NCI-H1417 (cell line): Measurements from ENCODE around the gene DNAH2.

Experiments used
- DNase-seq, 3 experiments: peaks; one replicate each; lab custom pipeline; 2025; lab: John Stamatoyannopoulos, UW

The DNAH2 gene

DNA sequence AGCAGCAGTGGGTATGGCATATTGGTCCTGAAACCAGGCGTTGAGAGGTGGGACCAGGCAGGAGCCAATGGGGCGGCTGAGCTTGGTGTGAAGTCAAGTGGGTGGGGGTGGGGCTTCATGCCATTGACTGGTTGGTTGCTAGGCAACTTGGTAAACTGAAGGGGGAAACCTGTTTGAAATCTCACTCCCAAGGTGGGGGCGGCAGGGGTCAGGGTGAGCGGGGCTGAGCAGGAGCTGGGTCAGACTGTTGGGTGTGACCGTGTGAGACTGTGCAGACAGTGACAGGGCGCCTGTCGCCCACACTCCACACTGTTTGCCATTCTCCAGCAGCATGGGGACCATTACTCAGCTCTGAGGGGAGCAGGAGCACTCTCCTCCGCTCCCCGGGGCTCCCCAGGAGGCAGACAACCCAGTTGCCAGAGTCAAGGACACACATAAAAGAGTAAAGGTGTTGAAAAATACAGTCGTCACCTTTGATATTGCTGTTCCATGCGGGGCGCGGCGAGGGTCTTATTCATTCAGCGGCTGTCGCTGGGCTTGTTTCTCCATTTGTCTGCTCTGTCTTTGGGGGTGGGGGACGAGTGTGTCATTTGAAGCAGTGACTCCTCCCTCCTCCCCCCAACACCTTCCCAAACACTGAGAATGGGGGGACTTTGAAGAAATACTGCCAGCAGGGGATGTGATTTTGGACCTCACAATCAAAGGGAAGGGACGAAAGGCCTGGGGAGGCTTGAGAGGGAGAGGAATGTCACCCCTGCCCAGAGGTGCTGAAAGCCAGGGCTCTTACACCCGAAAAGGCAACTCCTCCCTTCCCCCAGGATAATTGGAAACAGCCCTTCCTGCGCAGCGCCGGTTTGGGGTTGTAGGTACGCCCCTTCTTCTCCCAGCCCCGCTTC is 13.7 kb upstream of the DNAH2 start:
- peak; percentile 62 to 89 (median 71) for DNase-seq

DNA sequence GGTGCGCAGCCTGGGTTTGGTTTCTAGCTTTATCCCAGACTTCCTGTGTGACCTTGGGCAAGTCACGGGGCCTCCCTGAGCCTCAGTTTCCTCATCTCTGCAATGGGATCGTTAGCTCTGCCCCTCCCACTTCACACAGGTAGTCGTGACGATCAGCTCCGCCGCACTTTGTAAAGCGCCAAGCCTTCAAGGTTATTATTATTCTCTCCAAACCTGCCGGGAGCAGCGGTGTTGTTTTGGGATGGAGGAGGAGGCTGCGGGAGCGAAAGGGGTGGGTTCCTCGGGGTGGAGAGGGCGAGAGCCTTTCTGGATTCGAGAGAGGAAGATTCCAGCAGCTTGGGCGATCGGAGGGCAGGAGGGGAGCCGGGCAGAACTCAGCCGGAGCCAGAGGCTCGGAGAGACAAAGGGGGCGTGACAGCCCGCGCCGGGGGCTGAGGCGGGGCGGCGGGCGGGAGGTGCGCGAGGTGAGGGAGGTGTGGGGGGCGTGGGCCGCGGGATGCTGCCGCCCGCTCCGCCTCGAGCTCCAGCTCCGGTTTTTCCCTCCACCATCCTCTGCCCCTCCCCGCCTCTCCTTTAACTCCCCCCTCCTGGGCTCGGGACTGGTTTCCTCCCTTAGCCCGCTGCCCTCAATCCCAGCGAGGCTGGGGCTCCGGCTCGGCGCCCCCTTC is 12.8 kb upstream of the DNAH2 start, which contains the start of gene EFNB3:
EFNB3 (plus strand) TSS at position 602 of the 668 bp plus-strand sequence. CDS start 397 bp downstream, outside the sequence.
- DNase-seq = peak; percentile 50 to 77 (median 67)

DNA sequence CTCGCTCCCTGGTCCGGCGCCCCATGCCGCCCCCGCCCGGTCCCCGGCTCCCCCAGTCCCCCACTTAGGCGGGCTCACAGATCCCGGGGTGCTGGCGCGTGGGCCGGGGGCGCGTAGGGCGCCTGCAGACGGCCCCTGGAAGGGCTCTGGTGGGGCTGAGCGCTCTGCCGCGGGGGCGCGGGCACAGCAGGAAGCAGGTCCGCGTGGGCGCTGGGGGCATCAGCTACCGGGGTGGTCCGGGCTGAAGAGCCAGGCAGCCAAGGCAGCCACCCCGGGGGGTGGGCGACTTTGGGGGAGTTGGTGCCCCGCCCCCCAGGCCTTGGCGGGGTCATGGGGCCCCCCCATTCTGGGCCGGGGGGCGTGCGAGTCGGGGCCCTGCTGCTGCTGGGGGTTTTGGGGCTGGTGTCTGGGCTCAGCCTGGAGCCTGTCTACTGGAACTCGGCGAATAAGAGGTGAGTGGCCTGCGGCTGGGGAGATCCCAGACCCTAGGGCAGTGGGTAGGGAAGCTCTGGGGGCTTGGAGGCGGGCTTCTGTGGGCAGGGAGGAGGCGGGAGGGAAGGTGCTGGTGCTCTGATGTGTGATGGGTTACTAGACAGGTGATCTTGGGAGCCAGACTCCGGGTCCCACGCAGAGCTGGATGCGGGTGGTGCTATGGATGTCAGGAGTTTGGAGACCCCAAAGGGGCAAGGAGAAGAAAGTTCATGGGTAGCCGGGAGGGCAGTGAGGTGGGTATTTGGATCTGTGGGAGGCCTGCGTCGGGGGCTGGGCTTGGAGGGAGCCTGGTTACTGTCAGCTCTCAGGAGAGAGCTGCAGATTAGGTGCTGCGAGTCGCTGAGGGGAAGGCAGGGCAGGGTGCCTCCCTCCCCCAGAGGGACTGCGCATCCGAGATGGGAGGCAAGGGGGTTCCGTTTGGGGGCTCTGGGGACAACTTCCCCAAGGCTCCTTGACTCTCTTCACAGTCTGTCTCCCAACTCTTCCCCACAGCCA is 12.0 kb upstream of the DNAH2 start:
- DNase-seq = peak in 1 of 3 experiments; percentile 10

DNA sequence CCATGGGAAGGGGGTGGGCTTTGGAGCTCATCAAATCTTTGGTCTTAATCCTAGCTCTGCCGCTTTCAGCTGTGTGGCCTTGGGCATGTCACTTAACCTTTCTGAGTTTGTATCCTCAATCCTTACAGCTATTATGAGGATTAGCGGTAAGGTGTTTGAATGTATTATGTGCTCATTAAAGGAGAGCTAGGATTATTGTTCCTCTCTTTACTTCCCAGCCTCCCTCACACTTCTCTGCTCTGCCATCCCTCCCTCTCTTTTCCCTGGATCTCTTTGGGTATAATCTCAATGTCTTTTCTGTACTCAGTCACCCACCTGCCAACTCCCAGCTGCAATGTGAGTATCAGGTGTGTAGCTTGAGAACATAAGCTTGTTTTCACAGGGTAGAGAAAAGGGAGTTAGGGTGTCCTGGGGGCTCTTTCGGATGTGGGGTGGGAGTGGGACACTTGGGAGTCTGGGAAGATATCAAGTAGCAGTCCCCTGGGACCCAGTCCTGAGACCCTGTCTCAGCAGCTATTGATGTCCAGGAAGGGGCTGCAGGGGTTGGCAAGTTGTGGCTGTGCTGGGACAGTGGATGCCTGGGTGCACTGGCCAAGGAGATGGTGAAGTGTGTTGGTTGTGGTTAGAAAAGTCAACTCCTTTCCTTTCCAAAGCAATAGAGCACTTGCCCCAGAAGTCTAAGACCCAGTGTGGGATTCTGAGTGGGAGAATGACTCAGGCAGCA is 10.8 kb upstream of the DNAH2 start:
- no peak for DNase-seq

DNA sequence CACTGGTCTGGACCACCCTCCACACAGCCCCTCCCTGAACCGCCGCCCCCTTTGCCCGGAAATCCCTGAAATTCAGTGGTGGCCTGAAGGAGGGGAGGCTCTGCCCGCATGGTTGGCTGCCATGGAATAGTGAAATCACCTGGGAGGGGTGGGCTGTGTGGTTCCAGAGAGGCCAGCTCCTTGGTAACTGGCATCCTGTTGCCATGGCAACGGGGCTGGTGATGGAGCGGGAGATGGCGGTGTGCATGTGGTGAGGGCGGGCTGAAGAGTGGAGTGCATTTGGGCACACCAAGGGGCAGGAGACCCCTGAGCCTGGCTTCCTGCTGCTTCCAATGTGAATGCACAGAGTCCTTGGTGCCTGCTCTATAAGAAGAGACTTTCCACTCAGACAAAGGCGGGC is 10.1 kb upstream of the DNAH2 start:
- DNase-seq = peak in 2 of 3 experiments; percentile 27 to 67

DNA sequence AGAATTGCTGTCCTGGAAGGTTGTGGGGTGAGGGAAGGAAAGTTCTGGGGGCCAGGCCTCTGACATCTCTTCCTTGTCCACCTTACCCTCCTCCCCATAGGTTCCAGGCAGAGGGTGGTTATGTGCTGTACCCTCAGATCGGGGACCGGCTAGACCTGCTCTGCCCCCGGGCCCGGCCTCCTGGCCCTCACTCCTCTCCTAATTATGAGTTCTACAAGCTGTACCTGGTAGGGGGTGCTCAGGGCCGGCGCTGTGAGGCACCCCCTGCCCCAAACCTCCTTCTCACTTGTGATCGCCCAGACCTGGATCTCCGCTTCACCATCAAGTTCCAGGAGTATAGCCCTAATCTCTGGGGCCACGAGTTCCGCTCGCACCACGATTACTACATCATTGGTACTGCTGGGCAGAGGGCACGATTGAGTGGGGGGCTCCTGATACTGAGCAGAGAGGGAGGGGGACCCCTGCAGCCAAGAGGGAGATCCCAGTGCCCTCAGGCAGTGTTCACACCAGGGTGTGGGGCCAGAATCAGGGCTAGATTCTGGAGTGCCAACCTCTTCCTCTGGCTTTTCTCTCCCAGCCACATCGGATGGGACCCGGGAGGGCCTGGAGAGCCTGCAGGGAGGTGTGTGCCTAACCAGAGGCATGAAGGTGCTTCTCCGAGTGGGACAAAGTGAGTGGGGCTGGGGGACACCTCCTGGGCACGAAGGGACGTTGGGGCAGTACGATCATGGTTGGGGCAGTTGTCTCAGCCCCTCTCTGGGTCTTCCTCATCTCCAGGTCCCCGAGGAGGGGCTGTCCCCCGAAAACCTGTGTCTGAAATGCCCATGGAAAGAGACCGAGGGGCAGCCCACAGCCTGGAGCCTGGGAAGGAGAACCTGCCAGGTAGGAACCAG is 9.4 kb upstream of the DNAH2 start:
- DNase-seq = no peak

DNA sequence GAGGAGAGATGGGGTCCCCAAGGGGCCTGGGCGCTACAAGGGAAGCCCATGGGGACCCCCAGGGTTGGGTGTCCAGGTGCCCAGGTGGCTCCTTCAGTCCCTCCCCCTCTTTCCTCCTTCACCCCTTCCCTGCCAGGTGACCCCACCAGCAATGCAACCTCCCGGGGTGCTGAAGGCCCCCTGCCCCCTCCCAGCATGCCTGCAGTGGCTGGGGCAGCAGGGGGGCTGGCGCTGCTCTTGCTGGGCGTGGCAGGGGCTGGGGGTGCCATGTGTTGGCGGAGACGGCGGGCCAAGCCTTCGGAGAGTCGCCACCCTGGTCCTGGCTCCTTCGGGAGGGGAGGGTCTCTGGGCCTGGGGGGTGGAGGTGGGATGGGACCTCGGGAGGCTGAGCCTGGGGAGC is 8.5 kb upstream of the DNAH2 start:
- DNase-seq = no peak

DNA sequence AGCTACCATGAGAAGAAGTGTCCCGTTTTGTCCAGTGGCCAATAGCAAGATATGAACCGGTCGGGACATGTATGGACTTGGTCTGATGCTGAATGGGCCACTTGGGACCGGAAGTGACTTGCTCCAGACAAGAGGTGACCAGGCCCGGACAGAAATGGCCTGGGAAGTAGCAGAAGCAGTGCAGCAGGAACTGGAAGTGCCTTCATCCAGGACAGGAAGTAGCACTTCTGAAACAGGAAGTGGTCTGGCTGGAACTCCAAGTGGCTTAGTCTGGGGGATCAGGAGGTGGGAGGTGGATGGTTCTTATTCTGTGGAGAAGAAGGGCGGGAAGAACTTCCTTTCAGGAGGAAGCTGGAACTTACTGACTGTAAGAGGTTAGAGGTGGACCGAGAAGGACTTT is 7.2 kb upstream of the DNAH2 start:
- DNase-seq = no peak

DNA sequence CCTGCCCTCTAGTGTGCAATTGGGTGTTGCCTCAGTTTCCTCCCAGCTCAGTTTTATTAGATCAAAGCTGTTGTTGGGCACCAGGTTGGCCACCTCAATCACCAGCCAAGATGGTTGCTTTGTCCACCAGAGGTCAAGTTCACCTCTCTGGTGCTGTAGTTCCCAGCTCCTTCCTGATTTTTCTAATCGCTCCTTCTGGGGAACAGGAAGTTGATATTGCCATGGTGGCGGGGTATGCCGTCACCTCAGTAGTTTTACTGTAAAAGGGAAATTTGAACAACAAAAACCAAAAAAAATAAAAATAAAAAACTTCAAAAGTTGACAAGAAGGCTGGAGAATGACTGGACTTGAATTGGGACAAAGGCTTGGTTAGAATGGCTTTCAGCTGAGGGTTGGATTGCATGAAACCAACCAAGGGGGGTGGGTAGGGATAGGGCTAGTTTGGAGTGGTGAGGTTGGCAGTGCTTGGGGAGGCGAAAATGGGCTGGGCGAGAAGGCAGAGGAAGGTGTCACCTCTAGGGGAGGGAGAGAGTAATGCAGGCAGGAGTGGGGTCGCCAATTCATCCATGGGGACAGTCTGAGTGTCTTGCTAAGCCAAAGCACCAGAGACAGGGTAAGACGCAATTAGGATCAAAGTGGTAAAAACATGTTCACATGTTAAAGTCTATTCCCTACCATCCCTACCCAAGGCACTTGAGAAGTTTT is 6.3 kb upstream of the DNAH2 start:
- DNase-seq = peak in 1 of 3 experiments; percentile 9

DNA sequence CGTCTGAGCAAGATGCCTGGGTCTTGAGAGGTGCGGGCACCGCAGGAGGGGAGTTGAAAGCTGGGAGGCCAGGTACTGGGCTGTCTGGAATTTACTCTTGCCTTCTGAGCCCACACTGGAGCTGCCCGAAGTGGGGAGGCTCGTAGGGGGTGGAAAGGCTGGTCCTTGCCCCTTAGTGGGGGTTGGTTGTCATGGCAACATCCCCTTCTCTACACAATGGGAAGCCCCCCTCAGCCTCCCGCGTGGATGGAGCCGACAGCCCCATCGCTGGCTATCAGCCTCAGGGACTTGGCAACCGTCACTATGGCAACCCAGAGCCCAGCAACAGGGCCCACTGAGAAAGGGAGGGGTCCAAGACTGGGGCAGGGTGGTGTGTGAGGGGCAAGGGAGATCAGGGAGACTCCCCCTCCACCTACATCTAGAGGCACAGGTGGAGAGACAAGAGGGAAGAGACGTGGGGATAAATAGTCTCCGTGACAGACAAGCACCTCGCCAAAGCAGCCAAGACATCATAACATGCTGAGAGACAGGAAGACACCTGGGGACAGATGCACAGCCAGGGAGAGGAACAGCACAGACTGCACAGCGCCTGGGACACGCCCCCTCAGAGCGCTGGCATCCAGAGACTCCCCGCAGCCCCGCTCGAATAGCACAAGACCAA is 5.3 kb upstream of the DNAH2 start:
- DNase-seq = peak in 2 of 3 experiments; percentile 67 to 79

DNA sequence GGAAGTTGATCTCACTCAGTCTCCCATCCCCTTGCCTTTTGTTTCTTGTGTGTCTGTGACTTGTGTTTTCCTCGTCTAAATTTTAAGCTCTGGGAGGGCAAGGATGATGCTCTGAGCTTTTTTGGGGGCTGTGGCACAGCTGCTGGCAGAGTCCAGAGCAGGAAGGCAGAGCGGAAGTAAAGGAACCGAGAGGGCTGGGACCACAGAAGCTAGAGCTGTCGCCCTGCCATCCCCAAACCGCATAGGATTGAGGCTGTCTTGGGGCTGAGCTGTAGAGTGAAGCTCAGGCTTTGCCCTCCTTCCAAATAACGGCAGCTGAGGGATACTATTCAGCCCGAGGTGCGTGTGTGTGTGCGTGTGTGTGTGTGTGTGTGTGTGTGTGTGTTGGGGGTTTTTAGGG is 3.8 kb upstream of the DNAH2 start:
- DNase-seq = no peak

DNA sequence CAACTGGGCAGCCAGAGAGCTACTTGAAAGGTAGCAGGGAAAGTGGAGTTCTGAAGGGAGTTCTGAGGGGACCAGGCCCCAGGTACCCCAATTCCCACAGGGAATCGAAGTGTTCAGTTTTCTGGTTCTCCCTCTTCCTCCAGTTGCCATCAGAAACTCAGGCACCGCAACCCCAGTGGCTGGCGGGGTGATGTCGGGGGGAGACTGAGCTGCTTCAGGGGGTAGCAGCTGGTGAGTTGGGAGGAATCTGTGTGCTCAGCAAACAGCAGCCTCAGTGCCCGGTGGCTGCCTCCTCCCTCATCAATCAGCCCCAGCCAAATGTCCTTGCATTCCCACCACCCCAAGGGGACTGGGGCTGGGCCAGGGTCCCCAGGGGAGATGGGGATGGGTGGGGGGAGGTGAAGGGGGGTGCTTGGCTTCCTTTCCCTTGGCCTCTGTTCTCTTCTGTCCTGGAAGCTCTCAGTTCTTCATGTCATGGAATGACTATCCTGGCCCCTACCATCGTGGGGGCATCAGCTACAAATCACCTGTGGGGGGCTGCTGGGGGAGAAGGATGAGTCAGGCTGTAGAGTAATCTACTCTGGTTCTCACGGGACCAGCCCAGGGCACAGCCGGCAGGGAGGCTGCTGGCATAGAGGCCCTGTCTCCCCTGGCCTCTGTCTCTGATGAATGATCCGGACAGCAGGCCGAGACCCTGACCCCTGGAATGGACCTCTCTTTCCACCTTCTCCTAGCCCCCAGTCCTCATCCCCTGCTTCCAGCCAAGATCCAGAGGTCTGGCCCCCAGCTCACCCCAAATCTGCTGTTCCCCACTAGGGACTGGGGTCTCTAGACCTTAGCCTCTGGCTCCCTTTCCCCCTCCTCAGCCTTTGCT is 2.6 kb upstream of the DNAH2 start:
- DNase-seq = no peak

DNA sequence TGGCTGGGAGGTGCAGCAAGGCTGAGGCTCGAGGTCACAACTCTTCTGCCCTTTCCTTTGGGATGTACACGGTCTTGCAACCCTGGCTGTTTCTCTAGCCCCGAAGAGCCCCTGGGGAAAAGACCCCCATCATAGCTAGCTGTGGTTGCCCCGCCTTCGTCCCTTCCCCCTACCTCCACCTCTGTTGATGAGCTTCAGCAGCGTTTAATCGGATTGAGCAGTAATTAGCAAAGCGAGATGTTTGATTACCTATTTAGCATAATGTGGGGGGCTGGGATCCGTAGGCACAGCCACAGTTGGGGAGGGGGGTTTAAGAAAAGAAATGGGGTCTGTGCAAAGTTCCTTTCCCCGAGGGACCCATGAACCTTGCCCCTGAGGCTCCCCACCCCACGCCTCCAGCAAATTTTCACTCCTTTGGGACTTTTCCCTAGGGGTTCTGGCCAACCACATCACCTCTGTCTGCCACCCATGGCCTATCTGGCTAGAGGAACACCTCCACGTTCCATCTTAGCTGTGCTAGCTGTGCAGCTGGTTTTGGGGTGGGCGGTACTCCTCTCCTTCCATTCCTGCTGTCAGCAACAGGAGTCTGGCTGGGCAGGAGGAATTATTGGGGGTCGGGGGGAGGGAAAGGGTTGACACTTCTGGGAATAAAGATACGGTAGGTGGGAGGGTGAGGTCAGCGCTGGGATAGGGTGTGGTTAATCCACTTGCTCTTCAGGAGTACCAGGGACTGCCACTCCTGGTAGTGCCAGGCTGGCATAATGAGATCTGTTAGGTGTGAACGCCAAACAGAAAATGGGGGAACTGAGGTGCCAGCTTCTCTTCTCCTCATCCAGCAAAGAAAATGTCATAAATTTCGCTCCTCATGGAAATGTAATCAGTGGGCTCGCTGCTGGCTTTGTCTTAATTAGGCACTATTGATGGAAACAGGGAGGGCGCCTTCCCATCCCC is 1.3 kb upstream of the DNAH2 start:
- peak in 1 of 3 experiments; percentile 53 for DNase-seq

DNA sequence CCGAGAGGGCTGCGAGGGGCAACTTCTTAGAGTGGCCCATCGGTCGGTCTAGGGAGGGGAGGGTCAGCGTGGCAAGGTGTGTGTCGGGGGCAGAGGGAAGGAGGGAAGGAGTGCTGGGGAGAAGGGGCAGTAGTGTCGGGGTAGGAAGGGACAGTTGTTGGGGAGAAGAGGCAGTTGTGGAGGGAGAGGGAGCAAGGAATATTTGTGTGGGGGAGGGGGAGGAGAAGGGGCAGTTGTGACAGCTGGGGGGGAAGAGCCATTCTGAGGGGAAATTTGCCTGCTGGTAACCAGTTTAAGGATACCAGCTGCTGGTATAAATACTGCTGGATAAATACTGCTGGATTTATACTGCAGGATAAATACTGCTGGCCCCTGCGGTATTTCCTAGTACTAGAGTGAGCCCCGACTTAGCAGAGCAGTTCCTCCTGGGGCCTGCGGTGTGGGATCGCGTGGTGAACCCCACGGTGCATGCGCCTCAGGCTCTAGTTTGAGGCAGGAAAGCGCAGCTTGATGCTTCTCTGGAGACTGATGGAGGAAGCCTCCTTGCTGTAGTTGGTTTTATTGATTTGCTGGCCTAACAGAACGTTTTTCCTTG is 309 bp downstream of the DNAH2 start:
- DNase-seq = peak in 2 of 3 experiments; percentile 48 to 58

DNA sequence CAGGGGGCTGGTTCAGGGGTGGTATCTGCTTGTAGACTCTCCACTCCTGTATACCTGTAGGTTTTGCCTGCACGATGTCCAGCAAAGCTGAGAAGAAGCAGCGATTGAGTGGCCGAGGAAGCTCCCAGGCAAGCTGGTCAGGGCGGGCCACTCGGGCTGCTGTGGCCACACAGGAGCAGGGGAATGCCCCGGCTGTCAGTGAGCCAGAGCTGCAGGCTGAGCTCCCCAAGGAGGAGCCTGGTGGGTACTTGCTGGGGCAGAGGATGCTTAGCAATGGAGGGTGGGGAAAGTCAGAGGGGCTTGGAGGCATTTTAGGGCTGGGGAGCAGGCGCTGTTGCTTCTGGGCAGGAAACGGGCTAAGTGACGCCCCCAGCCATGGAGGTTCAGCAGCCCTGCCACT is 2.1 kb downstream of the DNAH2 start:
- no peak for DNase-seq

DNA sequence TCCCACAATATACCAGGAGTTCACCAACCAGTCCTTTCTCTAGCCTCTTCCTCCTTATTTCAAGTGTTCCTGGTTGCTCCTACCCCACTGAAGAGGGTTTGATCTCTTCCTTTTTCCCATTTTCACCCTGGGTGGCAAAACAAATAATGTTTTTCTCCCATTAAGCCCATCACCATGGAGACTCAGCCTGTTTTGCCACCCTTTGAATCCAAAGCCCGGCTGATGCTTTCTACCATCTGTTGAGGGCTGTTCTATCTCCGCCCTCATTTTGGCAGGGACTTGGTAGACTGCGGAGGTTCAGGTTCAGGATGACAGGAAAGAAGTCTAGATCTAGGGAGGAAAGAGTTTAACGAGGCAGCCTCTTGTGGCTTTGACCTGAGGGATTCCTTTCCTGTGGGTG is 2.6 kb downstream of the DNAH2 start:
- peak in 2 of 3 experiments; percentile 23 to 65 for DNase-seq
